Heart left ventricle (tissue), 16 donors: Measurements from ENCODE around the gene REEP5. TPM values are rescaled to one million over a fixed set of nuclear protein-coding genes. Genes with fewer than 3 reads are reported as not detected.

Experiments used
- ATAC-seq, 4 donors: fragments of 200-7000 bp; cut with Tn5 transposase; one replicate each; pipeline ENCODE4 v1.9.1; 2020 to 2022; ENCODE audit warnings: moderate library complexity in 4 of 4, mild to moderate bottlenecking in 3 of 4, moderate number of reproducible peaks in 1 of 4
- DNase-seq, 5 donors: peaks; one replicate each; pipeline ENCODE4 v3.0.0-alpha.2; 2020
- H3K27ac ChIP-seq, 12 donors: fragments of 200-600 bp; sonication (generic) in 4 of 12; one replicate each; pipeline versions ENCODE4 v1.5.0 to v1.8.0; 2016 to 2022; ENCODE audit warnings: mild to moderate bottlenecking in 2 of 12
- H3K27me3 ChIP-seq, 9 donors: fragments of 200-600 bp; sonication (generic) in 2 of 9; one replicate each; pipeline versions ENCODE4 v1.5.1 to v1.8.0; 2016 to 2022; ENCODE audit warnings: mild to moderate bottlenecking in 3 of 9
- H3K36me3 ChIP-seq, 9 donors: fragments of 200-600 bp; sonication (generic) in 2 of 9; one replicate each; pipeline versions ENCODE4 v1.5.0 to v1.8.0; 2018 to 2022; ENCODE audit warnings: mild to moderate bottlenecking in 2 of 9
- H3K4me1 ChIP-seq, 12 donors: fragments of 200-600 bp; sonication (generic) in 4 of 12; one replicate each; pipeline versions ENCODE4 v1.5.0 to v1.8.0; 2016 to 2022; ENCODE audit warnings: mild to moderate bottlenecking in 3 of 12
- H3K4me3 ChIP-seq, 12 donors: fragments of 200-600 bp; sonication (generic) in 4 of 12; one replicate each; pipeline versions ENCODE4 v1.5.0 to v1.8.0; 2017 to 2022; ENCODE audit warnings: mild to moderate bottlenecking in 9 of 12, moderate library complexity in 4 of 12
- H3K9me3 ChIP-seq, 12 donors: fragments of 200-600 bp; sonication (generic) in 4 of 12; one replicate each; pipeline versions ENCODE4 v1.5.0 to v1.8.0; 2016 to 2022; ENCODE audit warnings: mild to moderate bottlenecking in 1 of 12
- CTCF ChIP-seq, 12 donors: fragments of 200-600 bp; sonication (generic) in 4 of 12; IDR thresholded peaks; one replicate each; pipeline versions ENCODE4 v1.5.0 to v1.8.0; 2018 to 2022; ENCODE audit warnings: antibody characterized with exemption in 12 of 12, mild to moderate bottlenecking in 5 of 12
- POLR2A ChIP-seq, 2 donors: fragments of 450-650 bp; IDR thresholded peaks; one replicate each; pipeline ENCODE4 v1.6.1; 2017; ENCODE audit warnings: antibody characterized with exemption in 2 of 2, mild to moderate bottlenecking in 2 of 2, moderate library complexity in 2 of 2
- WGBS, 4 donors: extraction: QIAGEN DNeasy Blood & Tissue Kit in 2 of 4; methylation state at CpG; one replicate each; pipeline versions ENCODE4 v1.1.5 to v1.1.7; 2013 to 2018; 5-methylcytosine and 5-hydroxymethylcytosine counted together
- intact Hi-C, 10 donors: fragments of 100-400 bp; cut with DNase I; formaldehyde crosslinking; loops; one replicate each; pipeline versions ENCODE4 v1.11.1 to v1.14.2; 2022
- polyA plus RNA-seq, 2 donors: library from polyadenylated mRNA; stranded (reverse); fragments of 200-250 nt; gene quantifications; one replicate each; pipeline ENCODE4 v1.2.3, GENCODE V29; 2013
- total RNA-seq, 9 donors: library from RNA; depleted of rRNA in 2 of 9; stranded (reverse); fragments of >200 nt in 2 of 9; fragmentation: NEBNext Ultra II Directional in 3 of 9; extraction: Animal tissue kit (Norgen Biotek cat#: 25700) in 3 of 9; gene quantifications; one replicate each; pipeline versions ENCODE4 v1.1.0 to v1.2.4, GENCODE V29; 2016 to 2023
- donor health status: ischemic (EF 13 %, LVEDD 7.1; RV severe dilation, severe dysfunction).
- donor health status: healthy with polysubstance abuse.
- donor health status: DM: no; HTN: yes; CAD: no.
- donor health status: DM: no; HTN: no; CAD: no.
- donor health status: ischemic (EF 25% LVEDD 6.9; RV normal size, moderate dysfunction).
- donor health status: ischemic (EF 25% LVEDD 5.7; RV mildly dilated, moderate dysfunction).
- donor health status: healthy.
- donor health status: DM: yes; HTN: yes; CAD: no.
- donor health status: ischemic (EF 35%, LVEDD 5.7; RV mildly dilated, moderate dysfunction).
- donor health status: nonischemic (EF 11% LVEDD 7.7; RV severe dilation, severe dysfunction).
- donor health status: DM: yes; HTN: yes; CAD: no.
- donor health status: PGD.
- donor health status: ischemic (EF 29% LVEDD 5.4; RV normal size, mild dysfunction).
- donor health status: nonischemic (EF 23%, LVEDD 6.1; RV moderate dilation, normal function).

REEP5 gene
- total and polyA plus RNA-seq, 11 donors = 93.5 to 187 (median 133) TPM

DNA sequence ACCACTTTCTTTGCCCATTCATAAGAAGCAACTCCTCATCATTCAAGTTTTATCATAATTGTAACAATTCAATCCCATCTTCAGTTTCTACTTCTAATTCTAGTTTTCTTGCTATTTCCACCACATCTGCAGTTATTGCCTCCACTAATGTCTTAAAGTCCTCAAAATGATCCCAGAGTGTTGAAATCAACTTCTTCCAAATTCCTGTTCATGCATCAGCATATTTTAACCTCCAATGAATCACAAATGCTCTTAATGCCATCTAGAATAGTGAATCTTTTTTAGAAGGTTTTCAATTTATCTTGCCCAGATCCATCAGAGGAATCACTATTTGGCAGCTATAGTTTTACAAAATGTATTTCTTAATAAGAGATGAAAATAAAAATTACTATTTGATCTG lies 64.2 kb downstream of the REEP5 start:
- Histone ChIP-seq H3K27ac (no peak overlapping the region), H3K4me1 (peaks cover 0 to 20% (median 13%) of the 10 kb centered on the region in 12 donors), H3K4me3 (no peak overlapping the region), H3K9me3 (peaks cover 0 to 6% (median 0%) of the 10 kb centered on the region in 12 donors), H3K27me3 (no peaks in the 10 kb centered on the region), H3K36me3 (peaks cover 0 to 5% (median 0%) of the 10 kb centered on the region in 9 donors)
- DNase-seq = no peak
- no peak for TF ChIP-seq POLR2A (IDR thresholded peaks at IDR 0.05)
- no peak for TF ChIP-seq CTCF (IDR thresholded peaks at IDR 0.05)
- intact Hi-C loops = no loop called here
- ATAC-seq = no peak

DNA sequence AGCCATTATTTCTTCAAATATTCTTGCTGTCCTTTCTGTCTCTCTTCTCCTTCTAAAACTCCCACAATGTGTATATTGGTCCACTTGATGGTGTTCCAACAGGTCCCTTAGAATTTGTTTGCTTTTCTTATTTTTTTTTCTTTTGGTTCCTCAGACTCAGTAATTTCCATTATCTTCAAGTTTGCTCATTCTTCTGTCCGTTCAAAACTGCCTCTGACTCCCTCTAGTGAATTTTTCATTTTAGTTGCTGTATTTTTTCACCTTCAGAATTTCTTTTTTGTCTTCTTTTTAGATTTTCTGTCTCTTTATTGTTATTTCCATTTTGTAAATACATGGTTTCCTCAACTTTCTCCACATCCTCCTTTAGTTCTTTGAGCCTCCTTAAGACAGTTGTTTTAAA lies 67.4 kb downstream of the REEP5 start:
- intact Hi-C loops = loop anchor here in 1 of 10 donors (5.0 kb wide), 1 partner anchor 292 kb away; no protein-coding TSS in a partner anchor
- DNase-seq = no peak
- peaks cover 0 to 6% (median 0%) of the 10 kb centered on the region in 12 donors for H3K9me3 ChIP-seq
- no peak overlapping the region for H3K4me3 ChIP-seq
- H3K4me1 ChIP-seq = no peaks in the 10 kb centered on the region
- no peaks in the 10 kb centered on the region for H3K27me3 ChIP-seq
- no peak for ATAC-seq
- 59 to 74% (median 67%) methylated on average over 1 of the region's 1 CpG for WGBS, 4 donors
- TF ChIP-seq POLR2A (IDR thresholded peaks at IDR 0.05) = no peak
- TF ChIP-seq CTCF (IDR thresholded peaks at IDR 0.05) = no peak
- no peak overlapping the region for H3K27ac ChIP-seq
- no peaks in the 10 kb centered on the region for H3K36me3 ChIP-seq

DNA sequence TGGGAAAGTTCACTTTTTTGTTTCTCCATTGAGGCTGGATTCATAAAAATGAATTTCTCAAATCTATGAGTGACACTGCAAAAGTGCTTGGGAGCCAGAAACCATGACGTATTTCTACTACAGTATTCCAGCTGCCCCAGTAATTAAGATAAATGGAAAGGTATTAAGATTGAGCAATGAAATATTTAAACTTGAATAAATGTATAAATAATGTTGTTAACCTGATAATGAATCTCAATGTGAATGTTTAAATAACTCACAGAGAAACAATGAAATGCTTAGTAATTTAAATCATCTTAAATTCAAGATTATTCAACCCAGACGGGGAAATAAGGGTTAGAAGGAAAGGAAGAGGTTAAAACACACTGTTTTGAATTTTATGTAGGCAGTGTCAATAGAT lies 72.1 kb downstream of the REEP5 start:
- no peaks in the 10 kb centered on the region for H3K27me3 ChIP-seq
- peaks cover 0 to 15% (median 0%) of the 10 kb centered on the region in 12 donors for H3K4me1 ChIP-seq
- H3K9me3 ChIP-seq = peaks cover 0 to 6% (median 0%) of the 10 kb centered on the region in 12 donors
- WGBS, 4 donors = 66 to 87% (median 80%) methylated on average over 2 of the region's 2 CpGs
- H3K36me3 ChIP-seq = no peaks in the 10 kb centered on the region
- no peak overlapping the region for H3K4me3 ChIP-seq
- TF ChIP-seq CTCF (IDR thresholded peaks at IDR 0.05) (no peak), POLR2A (IDR thresholded peaks at IDR 0.05) (no peak)
- DNase-seq = no peak
- no peak overlapping the region for H3K27ac ChIP-seq
- ATAC-seq = no peak
- intact Hi-C loops = loop anchor here in 6 of 10 donors (5.0 to 10.0 kb wide), 4 partner anchors 285 to 298 kb away; no protein-coding TSS in a partner anchor

- Histone ChIP-seq H3K4me3 (no peak overlapping the region), H3K4me1 (peaks cover 0 to 15% (median 0%) of the 10 kb centered on the region in 12 donors), H3K27ac (no peak overlapping the region), H3K27me3 (no peaks in the 10 kb centered on the region), H3K36me3 (no peaks in the 10 kb centered on the region), H3K9me3 (no peaks in the 10 kb centered on the region)
- ATAC-seq (peak; percentile 74 to 94 (median 90)), DNase-seq (no peak)
- 44 to 57% (median 49%) methylated on average over 8 of the region's 8 CpGs for WGBS, 4 donors
- TF ChIP-seq CTCF (IDR thresholded peaks at IDR 0.05) (peak; percentile 45 to 76 (median 59)), POLR2A (IDR thresholded peaks at IDR 0.05) (no peak)
- intact Hi-C loops = loop anchor here in 5 of 10 donors (5.0 to 10.0 kb wide), 3 partner anchors 283 to 296 kb away; no protein-coding TSS in a partner anchor
These were observed 73.8 kb downstream of the REEP5 start for GRCh38 chr5:112848116-112848811.
